Fibroblast of mammary gland (primary cell): ENCODE results near the gene CPED1.

Experiments used
- DNase-seq: peaks from one replicate; pipeline ENCODE4 v3.0.0-alpha.2; 2010; ENCODE audit warnings: low read depth
- H3K4me3 ChIP-seq: 2 replicates; pipeline ENCODE4 v1.5.1; 2011; ENCODE audit warnings: low read depth, mild to moderate bottlenecking, low read length, moderate library complexity; ENCODE audit not compliant: control insufficient read depth
- CTCF ChIP-seq: conservative IDR thresholded peaks from 2 replicates; pipeline ENCODE4 v1.5.1; 2011; ENCODE audit warnings: low read depth, low read length, inconsistent platforms; ENCODE audit not compliant: control insufficient read depth, insufficient read depth

Gene CPED1

GRCh38 chr7:121039510-121039822, 51.0 kb downstream of the CPED1 start:
- no peak overlapping the region for H3K4me3 ChIP-seq
- DNase-seq, result no peak
- TF ChIP-seq CTCF, result no peak

GRCh38 chr7:121039994-121040393, 51.5 kb downstream of the CPED1 start:
- H3K4me3 ChIP-seq, result no peak overlapping the region
- no peak for DNase-seq
- TF ChIP-seq CTCF, result no peak

- TF ChIP-seq CTCF, result no peak
- no peak overlapping the region for H3K4me3 ChIP-seq
- DNase-seq, result peak; percentile 37
Measured at GRCh38 chr7:121041516-121042148, 53.1 kb downstream of the CPED1 start.

- no peak overlapping the region for H3K4me3 ChIP-seq
- TF ChIP-seq CTCF, result no peak
- no peak for DNase-seq
Measured at GRCh38 chr7:121042195-121042594, 53.7 kb downstream of the CPED1 start.

- DNase-seq, result no peak
- no peak for TF ChIP-seq CTCF
- no peak overlapping the region for H3K4me3 ChIP-seq
Measured at GRCh38 chr7:121042899-121043298, 54.4 kb downstream of the CPED1 start.

- no peak for DNase-seq
- no peak for TF ChIP-seq CTCF
- no peak overlapping the region for H3K4me3 ChIP-seq
Measured at GRCh38 chr7:121043314-121044234, 55.1 kb downstream of the CPED1 start.
